ENCODE data around the gene SMNDC1.

SMNDC1 gene

DNA sequence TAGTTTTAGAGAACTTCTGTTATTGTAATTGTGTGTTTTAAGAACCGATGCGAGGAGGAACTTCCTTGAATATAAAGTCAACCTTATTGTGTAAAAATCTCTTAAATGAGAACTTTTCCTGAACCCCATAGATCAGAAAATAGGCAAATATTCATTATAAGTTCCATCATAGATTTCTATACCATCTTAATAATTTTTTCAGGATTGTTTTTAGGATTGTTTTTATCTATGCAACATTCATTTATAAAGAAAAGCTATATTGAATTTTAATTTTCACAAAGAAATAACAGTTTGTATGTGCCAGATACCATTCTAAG lies 1.7 kb upstream of the SMNDC1 start:
- Histone ChIP-seq H3K9ac (ENCODE audit: low read depth, low read length, poor library complexity, severe bottlenecking) (peak overlapping the region; percentile 51), H3K79me2 (ENCODE audit: insufficient read depth, low read length) (peaks cover 33% of the 10 kb centered on the region), H3K4me1 (ENCODE audit: insufficient read depth, low read length, poor library complexity, severe bottlenecking) (peaks cover 39% of the 10 kb centered on the region), H3K4me2 (ENCODE audit: low read depth, low read length, poor library complexity, severe bottlenecking) (peak overlapping the region; percentile 81), H4K20me1 (ENCODE audit: insufficient read depth, low read length, poor library complexity, severe bottlenecking) (peaks cover 32% of the 10 kb centered on the region), H3K27me3 (ENCODE audit: insufficient read depth, low read length, poor library complexity, severe bottlenecking) (no peaks in the 10 kb centered on the region), H3K9me3 (ENCODE audit: insufficient read depth, low read depth, low read length) (no peaks in the 10 kb centered on the region), H3F3A (ENCODE audit: low read depth) (no peaks in the 10 kb centered on the region), H2AFZ (ENCODE audit: low read length) (peak overlapping the region; percentile 38; the same call in 1 of the 2 replicates), H3K9me2 (replicated peaks; ENCODE audit: low read depth, low read length) (no peaks in the 10 kb centered on the region), H3K36me3 (ENCODE audit: insufficient read depth, low read length) (peaks cover 14% of the 10 kb centered on the region; the same call in 1 of the 2 replicates), H3K4me3 (ENCODE audit: low read length, poor library complexity, severe bottlenecking) (peak overlapping the region; percentile 94)
- TF ChIP-seq CTCF (conservative IDR thresholded peaks at IDR 0.05; ENCODE audit: low read length) (no peak), EZH2phosphoT487 (IDR thresholded peaks at IDR 0.05; ENCODE audit: borderline replicate concordance) (no peak)

DNA sequence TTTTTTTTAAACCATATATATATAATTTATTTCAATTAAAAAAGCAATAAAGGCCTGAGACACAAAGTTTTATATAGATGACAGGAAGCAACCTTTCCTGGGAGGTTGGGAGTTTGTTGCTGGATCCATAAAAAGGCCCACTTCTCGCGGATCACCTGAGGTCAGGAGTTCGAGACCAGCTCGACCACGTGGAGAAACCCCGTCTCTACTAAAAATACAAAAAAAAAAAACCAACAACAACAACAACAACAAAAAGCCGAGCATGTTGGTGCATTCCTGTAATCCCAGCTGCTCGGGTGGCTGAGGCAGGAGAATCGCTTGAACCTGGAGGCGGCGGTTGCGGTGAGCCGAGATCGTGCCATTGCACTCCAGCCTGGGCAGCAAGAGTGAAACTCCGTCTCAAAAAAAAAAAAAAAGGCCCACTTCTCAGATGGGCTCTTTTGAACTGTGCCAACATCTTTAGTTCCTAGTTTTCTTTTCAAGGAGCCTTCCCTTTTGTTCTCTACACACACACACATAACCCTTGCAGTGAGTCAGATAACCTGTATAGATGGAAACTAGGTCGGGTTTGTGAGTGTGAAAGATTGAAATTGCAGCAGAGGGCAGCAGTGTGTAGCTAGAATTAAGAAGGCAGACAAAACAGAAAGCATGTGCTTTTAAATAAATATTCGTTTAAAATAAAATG lies 1.2 kb upstream of the SMNDC1 start:
- peak overlapping the region; percentile 38; the same call in 1 of the 2 replicates for H2AFZ ChIP-seq (ENCODE audit: low read length)

DNA sequence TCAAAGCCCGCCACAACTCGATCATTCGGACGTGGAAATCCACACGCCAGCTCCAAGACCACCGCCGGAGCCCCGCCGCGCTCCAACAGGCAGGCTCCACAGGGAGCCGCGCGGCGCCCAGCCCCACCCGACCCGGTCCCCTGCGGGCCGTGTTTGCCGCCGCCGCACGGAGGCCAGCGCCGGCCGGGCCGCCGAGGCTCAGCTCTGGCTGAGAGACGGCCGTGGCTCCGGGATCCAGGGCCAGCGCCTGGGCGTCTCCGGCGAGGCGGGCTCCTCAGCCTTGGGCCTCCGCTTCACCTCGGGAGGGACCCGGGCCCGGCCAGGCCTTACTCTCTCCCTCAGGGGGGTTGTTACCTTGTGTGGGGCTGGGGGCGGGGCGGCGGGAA lies 333 bp downstream of the SMNDC1 start:
- H3K9ac ChIP-seq (ENCODE audit: low read depth, low read length, poor library complexity, severe bottlenecking), result peak overlapping the region; percentile 94
- H3K9me2 ChIP-seq (replicated peaks; ENCODE audit: low read depth, low read length), result no peaks in the 10 kb centered on the region
- peaks cover 44% of the 10 kb centered on the region for H3K4me1 ChIP-seq (ENCODE audit: insufficient read depth, low read length, poor library complexity, severe bottlenecking)
- peak overlapping the region; percentile 90 for H3K4me2 ChIP-seq (ENCODE audit: low read depth, low read length, poor library complexity, severe bottlenecking)
- peaks cover 22% of the 10 kb centered on the region; the same call in 1 of the 2 replicates for H3K36me3 ChIP-seq (ENCODE audit: insufficient read depth, low read length)
- no peaks in the 10 kb centered on the region for H3K9me3 ChIP-seq (ENCODE audit: insufficient read depth, low read depth, low read length)
- H3K79me2 ChIP-seq (ENCODE audit: insufficient read depth, low read length), result peaks cover 54% of the 10 kb centered on the region
- H2AFZ ChIP-seq (ENCODE audit: low read length), result no peak overlapping the region
- no peaks in the 10 kb centered on the region for H3F3A ChIP-seq (ENCODE audit: low read depth)
- H3K4me3 ChIP-seq (ENCODE audit: low read length, poor library complexity, severe bottlenecking), result peak overlapping the region; percentile 94
- peaks cover 52% of the 10 kb centered on the region for H4K20me1 ChIP-seq (ENCODE audit: insufficient read depth, low read length, poor library complexity, severe bottlenecking)
- no peaks in the 10 kb centered on the region for H3K27me3 ChIP-seq (ENCODE audit: insufficient read depth, low read length, poor library complexity, severe bottlenecking)
- TF ChIP-seq EZH2phosphoT487 (IDR thresholded peaks at IDR 0.05; ENCODE audit: borderline replicate concordance) (no peak), CTCF (conservative IDR thresholded peaks at IDR 0.05; ENCODE audit: low read length) (no peak)

More for the DNA sequence above, 1.2 kb upstream of the SMNDC1 start:
- peaks cover 38% of the 10 kb centered on the region for H3K4me1 ChIP-seq (ENCODE audit: insufficient read depth, low read length, poor library complexity, severe bottlenecking)
- H3K9me2 ChIP-seq (replicated peaks; ENCODE audit: low read depth, low read length), result no peaks in the 10 kb centered on the region
- peaks cover 37% of the 10 kb centered on the region for H4K20me1 ChIP-seq (ENCODE audit: insufficient read depth, low read length, poor library complexity, severe bottlenecking)
- H3K36me3 ChIP-seq (ENCODE audit: insufficient read depth, low read length), result peaks cover 17% of the 10 kb centered on the region; the same call in 1 of the 2 replicates
- peak overlapping the region; percentile 81 for H3K4me2 ChIP-seq (ENCODE audit: low read depth, low read length, poor library complexity, severe bottlenecking)
- TF ChIP-seq EZH2phosphoT487 (IDR thresholded peaks at IDR 0.05; ENCODE audit: borderline replicate concordance) (no peak), CTCF (conservative IDR thresholded peaks at IDR 0.05; ENCODE audit: low read length) (peak; percentile 74)
- no peaks in the 10 kb centered on the region for H3K27me3 ChIP-seq (ENCODE audit: insufficient read depth, low read length, poor library complexity, severe bottlenecking)
- no peaks in the 10 kb centered on the region for H3F3A ChIP-seq (ENCODE audit: low read depth)
- peak overlapping the region; percentile 94 for H3K4me3 ChIP-seq (ENCODE audit: low read length, poor library complexity, severe bottlenecking)
- H3K9ac ChIP-seq (ENCODE audit: low read depth, low read length, poor library complexity, severe bottlenecking), result peak overlapping the region; percentile 94
- no peaks in the 10 kb centered on the region for H3K9me3 ChIP-seq (ENCODE audit: insufficient read depth, low read depth, low read length)
- H3K79me2 ChIP-seq (ENCODE audit: insufficient read depth, low read length), result peaks cover 38% of the 10 kb centered on the region

Data from Loucy (cell line).